IMR-90 (cell line): ENCODE results near the gene SLC22A14. TPM values are rescaled to one million over a fixed set of nuclear protein-coding genes. Genes with fewer than 3 reads are reported as not detected.

ENCODE experiments used
- ATAC-seq: fragments of 200-7000 bp; cut with Tn5 transposase; 2 replicates; pipeline ENCODE4 v1.9.1; 2020; ENCODE audit warnings: low read depth, mild to moderate bottlenecking, moderate library complexity
- BruUV-seq: library from RNA; stranded (reverse); fragments of 400-500 nt; replicated peaks from 2 replicates; lab custom pipeline; 2021; lab: Mats Ljungman, UMichigan
- CTCF ChIA-PET: fragments of 300-600 bp; formaldehyde crosslinking; extraction: SDS; loops from one replicate; lab custom pipeline; 2021; ENCODE audit warnings: antibody characterized with exemption; lab: Yijun Ruan, JAX
- POLR2A ChIA-PET: fragments of 300-600 bp; sonication (Branson Sonifier 250); formaldehyde crosslinking; loops from one replicate; lab custom pipeline; 2022; ENCODE audit warnings: antibody characterized with exemption; ENCODE audit not compliant: unreplicated experiment; lab: Charles Lee
- DNase-seq: peaks from one replicate; pipeline ENCODE4 v3.0.0; 2013
- H2AFZ ChIP-seq: replicated peaks from 2 replicates; pipeline ENCODE3; 2013; ENCODE audit warnings: low read length, mild to moderate bottlenecking; ENCODE audit not compliant: poor library complexity
- H2AK5ac ChIP-seq: 2 replicates; pipeline ENCODE4 v1.6.1; 2013; ENCODE audit warnings: low read depth, low read length, inconsistent platforms
- H2AK9ac ChIP-seq: replicated peaks from 2 replicates; pipeline ENCODE3; 2013; ENCODE audit warnings: mild to moderate bottlenecking, low read depth, low read length, moderate library complexity; ENCODE audit not compliant: poor library complexity
- H2BK120ac ChIP-seq: 2 replicates; pipeline ENCODE4 v1.6.1; 2013; ENCODE audit warnings: low read depth, low read length, inconsistent platforms
- H2BK15ac ChIP-seq: 3 replicates; pipeline ENCODE4 v1.6.1; 2013; ENCODE audit warnings: low read depth, low read length, inconsistent platforms
- H2BK20ac ChIP-seq: 2 replicates; pipeline ENCODE4 v1.6.1; 2013; ENCODE audit warnings: low read depth, mild to moderate bottlenecking, inconsistent platforms, low read length, moderate library complexity
- H2BK5ac ChIP-seq: 2 replicates; pipeline ENCODE4 v1.6.1; 2013; ENCODE audit warnings: mild to moderate bottlenecking, low read depth, low read length, inconsistent platforms; ENCODE audit not compliant: poor library complexity, severe bottlenecking
- H3K14ac ChIP-seq: replicated peaks from 2 replicates; pipeline ENCODE4 v1.6.1; 2013; ENCODE audit warnings: low read depth, low read length, inconsistent platforms
- H3K18ac ChIP-seq: 2 replicates; pipeline ENCODE4 v1.6.1; 2013; ENCODE audit warnings: low read depth, low read length, control low read depth
- H3K23ac ChIP-seq: 2 replicates; pipeline ENCODE4 v1.6.1; 2013; ENCODE audit warnings: low read depth, low read length, inconsistent platforms
- H3K27ac ChIP-seq: 2 replicates; pipeline ENCODE4 v1.5.1; 2013; ENCODE audit warnings: mild to moderate bottlenecking, control low read depth, low read length; ENCODE audit not compliant: insufficient read depth
- H3K27me3 ChIP-seq: 2 replicates; pipeline ENCODE4 v1.6.1; 2013; ENCODE audit warnings: low read length; ENCODE audit not compliant: control insufficient read depth, insufficient read depth
- H3K36me3 ChIP-seq: 2 replicates; pipeline ENCODE4 v1.6.1; 2013; ENCODE audit warnings: low read length, mixed read lengths; ENCODE audit not compliant: control insufficient read depth, insufficient read depth
- H3K4ac ChIP-seq: 2 replicates; pipeline ENCODE4 v1.6.1; 2013; ENCODE audit warnings: low read depth, low read length, inconsistent platforms
- H3K4me1 ChIP-seq: 2 replicates; pipeline ENCODE4 v1.6.1; 2013; ENCODE audit warnings: low read length, mixed read lengths; ENCODE audit not compliant: control insufficient read depth, insufficient read depth
- H3K4me2 ChIP-seq: 2 replicates; pipeline ENCODE4 v1.6.1; 2013; ENCODE audit warnings: low read depth, mild to moderate bottlenecking, control low read depth, low read length, moderate library complexity
- H3K4me3 ChIP-seq: 2 replicates; pipeline ENCODE4 v1.5.1; 2013; ENCODE audit warnings: low read depth, mild to moderate bottlenecking, control low read depth, low read length, moderate library complexity; ENCODE audit not compliant: insufficient read depth
- H3K56ac ChIP-seq: 2 replicates; pipeline ENCODE4 v1.6.1; 2013; ENCODE audit warnings: low read length, inconsistent platforms; ENCODE audit not compliant: insufficient read depth; ENCODE audit errors: extremely low read depth
- H3K79me1 ChIP-seq, 2 experiments: 2 replicates each; pipeline ENCODE4 v1.6.1; 2013; ENCODE audit warnings: low read length in 2 of 2, inconsistent platforms in 1 of 2, low read depth in 1 of 2
- H3K9ac ChIP-seq: 2 replicates; pipeline ENCODE4 v1.6.1; 2013; ENCODE audit warnings: low read depth, low read length, control low read depth
- H3K9me1 ChIP-seq: 2 replicates; pipeline ENCODE4 v1.6.1; 2013; ENCODE audit warnings: low read length, inconsistent platforms; ENCODE audit not compliant: insufficient read depth
- H3K9me3 ChIP-seq: 2 replicates; pipeline ENCODE4 v1.6.1; 2013; ENCODE audit warnings: low read length; ENCODE audit not compliant: control insufficient read depth, insufficient read depth
- H4K20me1 ChIP-seq: 2 replicates; pipeline ENCODE4 v1.6.1; 2013; ENCODE audit warnings: low read length, inconsistent platforms; ENCODE audit not compliant: insufficient read depth
- H4K5ac ChIP-seq: 2 replicates; pipeline ENCODE4 v1.6.1; 2013; ENCODE audit warnings: mild to moderate bottlenecking, low read depth, low read length, control low read depth
- H4K8ac ChIP-seq, 2 experiments: 2 replicates each; pipeline ENCODE4 v1.6.1; 2013; ENCODE audit warnings: low read depth in 2 of 2, low read length in 2 of 2, control low read depth in 1 of 2, inconsistent platforms in 1 of 2
- H4K91ac ChIP-seq: 2 replicates; pipeline ENCODE4 v1.6.1; 2013; ENCODE audit warnings: low read depth, low read length, inconsistent platforms; ENCODE audit not compliant: insufficient read depth
- BHLHE40 ChIP-seq: fragments of 150-350 bp; IDR thresholded peaks from 2 replicates; pipeline ENCODE4 v1.6.1; 2016; ENCODE audit warnings: mild to moderate bottlenecking, low read depth, low read length
- CEBPB ChIP-seq: IDR thresholded peaks from 2 replicates; pipeline ENCODE4 v1.6.1; 2012; ENCODE audit warnings: low read depth, low read length, improper control_type of control experiment
- CHD1 ChIP-seq: IDR thresholded peaks from 2 replicates; pipeline ENCODE4 v1.6.1; 2012; ENCODE audit warnings: low read depth, low read length, improper control_type of control experiment
- FOS ChIP-seq: fragments of 150-350 bp; IDR thresholded peaks from 2 replicates; pipeline ENCODE4 v1.6.1; 2016; ENCODE audit warnings: low read depth, low read length
- MAFK ChIP-seq: IDR thresholded peaks from 2 replicates; pipeline ENCODE4 v1.6.1; 2012; ENCODE audit warnings: low read depth, low read length, improper control_type of control experiment
- MAZ ChIP-seq: IDR thresholded peaks from 2 replicates; pipeline ENCODE4 v1.6.1; 2012; ENCODE audit warnings: low read depth, mild to moderate bottlenecking, low read length, improper control_type of control experiment, moderate library complexity, borderline replicate concordance
- MXI1 ChIP-seq: IDR thresholded peaks from 2 replicates; pipeline ENCODE4 v1.6.1; 2012; ENCODE audit warnings: low read depth, mild to moderate bottlenecking, low read length, moderate library complexity, borderline replicate concordance
- NFE2L2 ChIP-seq: fragments of 150-350 bp; IDR thresholded peaks from 2 replicates; pipeline ENCODE4 v1.6.1; 2016; ENCODE audit warnings: low read depth, mild to moderate bottlenecking, low read length
- POLR2A ChIP-seq: IDR thresholded peaks from 2 replicates; pipeline ENCODE4 v1.6.1; 2012; ENCODE audit warnings: mild to moderate bottlenecking, low read depth, low read length
- RAD21 ChIP-seq: IDR thresholded peaks from 2 replicates; pipeline ENCODE4 v1.6.1; 2012; ENCODE audit warnings: low read length, improper control_type of control experiment
- RCOR1 ChIP-seq: IDR thresholded peaks from 2 replicates; pipeline ENCODE4 v1.6.1; 2012; ENCODE audit warnings: mild to moderate bottlenecking, low read length, improper control_type of control experiment; ENCODE audit not compliant: insufficient replicate concordance
- RFX5 ChIP-seq: IDR thresholded peaks from 2 replicates; pipeline ENCODE4 v1.8.0; 2012; ENCODE audit warnings: low read depth, mild to moderate bottlenecking, low read length, moderate library complexity
- SMC3 ChIP-seq: fragments of 150-350 bp; IDR thresholded peaks from 2 replicates; pipeline ENCODE4 v1.6.1; 2016; ENCODE audit warnings: low read depth, mild to moderate bottlenecking, antibody characterized with exemption, low read length, moderate library complexity
- WGBS, 2 experiments: methylation state at CpG; one replicate each; pipeline versions ENCODE4 v1.1.5 to v1.1.7; 2013; ENCODE audit warnings: missing lambda C conversion rate in 2 of 2; ENCODE audit not compliant: insufficient read length in 1 of 2; ENCODE audit errors: extremely low coverage in 2 of 2; 5-methylcytosine and 5-hydroxymethylcytosine counted together
- dilution Hi-C: fragments of 300-500 bp; cut with HindIII; formaldehyde crosslinking; loops from one replicate; pipeline ENCODE4 v1.14.3; 2018; ENCODE audit warnings: low sequenced_read_pairs; ENCODE audit not compliant: unreplicated experiment
- in situ Hi-C: fragments of 300-500 bp; cut with MboI; formaldehyde crosslinking; loops from 3 replicates; pipeline ENCODE4 v1.14.3; 2019; ENCODE audit warnings: low sequenced_read_pairs, inconsistent platforms, mixed read lengths
- intact Hi-C: fragments of 100-400 bp; cut with micrococcal nuclease; formaldehyde crosslinking; loops from 2 replicates; pipeline ENCODE4 v1.10.0; 2022
- polyA plus RNA-seq, 3 experiments: library from polyadenylated mRNA; depleted of rRNA; stranded (reverse); fragments of >200 nt; gene quantifications; 2 replicates each; pipeline ENCODE4 v1.2.3, GENCODE V29; 2012; ENCODE audit warnings: low replicate concordance in 1 of 3
- total RNA-seq: library from RNA; depleted of rRNA; stranded (reverse); fragments of >200 nt; gene quantifications from 2 replicates; pipeline ENCODE4 v1.2.3, GENCODE V29; 2012
- TF ChIP-seq, protein P1 (sequence below): fragments of 150-350 bp; IDR thresholded peaks from 2 replicates; pipeline ENCODE4 v1.6.1; 2017; ENCODE audit warnings: mild to moderate bottlenecking, antibody characterized with exemption, low read length, low read depth
- TF ChIP-seq, protein P2 (sequence below): conservative IDR thresholded peaks from 2 replicates; pipeline ENCODE4 v1.5.1; 2012; ENCODE audit warnings: mild to moderate bottlenecking, low read depth, low read length, improper control_type of control experiment
- TF ChIP-seq, protein P3 (sequence below): fragments of 150-350 bp; IDR thresholded peaks from 2 replicates; pipeline ENCODE4 v1.6.1; 2016; ENCODE audit warnings: low read depth, mild to moderate bottlenecking, low read length, moderate library complexity, borderline replicate concordance

The SLC22A14 gene
- total and polyA plus RNA-seq, 2 of the 4 experiments (the other 2 are of a cell fraction): under 0.01 to 0.07 TPM

DNA sequence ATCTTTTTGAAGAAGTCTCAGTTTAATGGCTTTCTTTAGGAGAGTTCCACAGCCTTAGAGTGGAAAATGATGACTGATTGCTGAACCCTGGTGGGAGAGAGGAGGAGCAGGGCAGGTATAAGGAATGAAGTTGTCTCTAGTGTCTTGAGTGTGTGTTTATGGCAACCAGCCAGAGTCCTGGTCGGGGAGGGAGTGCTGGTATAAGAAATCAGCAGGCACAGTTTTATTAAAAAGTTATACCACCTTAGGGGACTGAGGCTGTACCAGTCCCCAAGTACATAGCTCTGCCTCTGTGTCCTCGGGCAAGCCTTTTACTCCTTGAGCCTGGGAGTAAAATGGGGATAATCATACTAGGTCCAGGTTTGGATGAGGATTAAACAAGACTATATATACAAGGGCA is 29.8 kb downstream of the SLC22A14 start:
- Histone ChIP-seq H3K4me2 (no peak overlapping the region), H3K36me3 (no peaks in the 10 kb centered on the region), H3K9me3 (no peaks in the 10 kb centered on the region), H4K20me1 (no peaks in the 10 kb centered on the region), H3K18ac (no peak overlapping the region), H3K27ac (no peak overlapping the region), H3K9me1 (no peaks in the 10 kb centered on the region), H3K4ac (no peak overlapping the region), H3K79me1 (no peaks in the 10 kb centered on the region), H3K4me1 (no peaks in the 10 kb centered on the region), H2BK15ac (no peak overlapping the region), H3K14ac (no peak overlapping the region), H2AK9ac (no peak overlapping the region), H3K4me3 (no peak overlapping the region), H4K8ac (no peak overlapping the region), H2BK5ac (no peak overlapping the region), H3K9ac (no peak overlapping the region), H2AFZ (no peak overlapping the region), H3K27me3 (peaks cover 31% of the 10 kb centered on the region), H2BK20ac (no peak overlapping the region), H3K56ac (no peak overlapping the region), H2BK120ac (no peak overlapping the region), H4K91ac (no peak overlapping the region), H2AK5ac (no peak overlapping the region), H4K5ac (no peak overlapping the region), H3K23ac (no peak overlapping the region)
- intact Hi-C loops (no loop called here), dilution Hi-C loops (no loop called here), in situ Hi-C loops (no loop called here)
- ATAC-seq (no peak), DNase-seq (no peak)
- ChIA-PET POLR2A (no interaction called here), CTCF (no interaction called here)
- BruUV-seq: no TSS peak
- no peak for TF ChIP-seq RFX5
- no peak for TF ChIP-seq CHD1
- no peak for TF ChIP-seq MAFK
- TF ChIP-seq MXI1: no peak
- no peak for TF ChIP-seq RAD21
- TF ChIP-seq, protein P1, sequence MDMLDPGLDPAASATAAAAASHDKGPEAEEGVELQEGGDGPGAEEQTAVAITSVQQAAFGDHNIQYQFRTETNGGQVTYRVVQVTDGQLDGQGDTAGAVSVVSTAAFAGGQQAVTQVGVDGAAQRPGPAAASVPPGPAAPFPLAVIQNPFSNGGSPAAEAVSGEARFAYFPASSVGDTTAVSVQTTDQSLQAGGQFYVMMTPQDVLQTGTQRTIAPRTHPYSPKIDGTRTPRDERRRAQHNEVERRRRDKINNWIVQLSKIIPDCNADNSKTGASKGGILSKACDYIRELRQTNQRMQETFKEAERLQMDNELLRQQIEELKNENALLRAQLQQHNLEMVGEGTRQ: no peak
- TF ChIP-seq, protein P2, sequence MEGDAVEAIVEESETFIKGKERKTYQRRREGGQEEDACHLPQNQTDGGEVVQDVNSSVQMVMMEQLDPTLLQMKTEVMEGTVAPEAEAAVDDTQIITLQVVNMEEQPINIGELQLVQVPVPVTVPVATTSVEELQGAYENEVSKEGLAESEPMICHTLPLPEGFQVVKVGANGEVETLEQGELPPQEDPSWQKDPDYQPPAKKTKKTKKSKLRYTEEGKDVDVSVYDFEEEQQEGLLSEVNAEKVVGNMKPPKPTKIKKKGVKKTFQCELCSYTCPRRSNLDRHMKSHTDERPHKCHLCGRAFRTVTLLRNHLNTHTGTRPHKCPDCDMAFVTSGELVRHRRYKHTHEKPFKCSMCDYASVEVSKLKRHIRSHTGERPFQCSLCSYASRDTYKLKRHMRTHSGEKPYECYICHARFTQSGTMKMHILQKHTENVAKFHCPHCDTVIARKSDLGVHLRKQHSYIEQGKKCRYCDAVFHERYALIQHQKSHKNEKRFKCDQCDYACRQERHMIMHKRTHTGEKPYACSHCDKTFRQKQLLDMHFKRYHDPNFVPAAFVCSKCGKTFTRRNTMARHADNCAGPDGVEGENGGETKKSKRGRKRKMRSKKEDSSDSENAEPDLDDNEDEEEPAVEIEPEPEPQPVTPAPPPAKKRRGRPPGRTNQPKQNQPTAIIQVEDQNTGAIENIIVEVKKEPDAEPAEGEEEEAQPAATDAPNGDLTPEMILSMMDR: no peak
- TF ChIP-seq NFE2L2: no peak
- no peak for TF ChIP-seq FOS
- TF ChIP-seq SMC3: no peak
- no peak for TF ChIP-seq BHLHE40
- TF ChIP-seq, protein P3, sequence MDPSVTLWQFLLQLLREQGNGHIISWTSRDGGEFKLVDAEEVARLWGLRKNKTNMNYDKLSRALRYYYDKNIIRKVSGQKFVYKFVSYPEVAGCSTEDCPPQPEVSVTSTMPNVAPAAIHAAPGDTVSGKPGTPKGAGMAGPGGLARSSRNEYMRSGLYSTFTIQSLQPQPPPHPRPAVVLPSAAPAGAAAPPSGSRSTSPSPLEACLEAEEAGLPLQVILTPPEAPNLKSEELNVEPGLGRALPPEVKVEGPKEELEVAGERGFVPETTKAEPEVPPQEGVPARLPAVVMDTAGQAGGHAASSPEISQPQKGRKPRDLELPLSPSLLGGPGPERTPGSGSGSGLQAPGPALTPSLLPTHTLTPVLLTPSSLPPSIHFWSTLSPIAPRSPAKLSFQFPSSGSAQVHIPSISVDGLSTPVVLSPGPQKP: no peak
- no peak for TF ChIP-seq MAZ
- no peak for TF ChIP-seq POLR2A
- no peak for TF ChIP-seq CEBPB
- TF ChIP-seq RCOR1: no peak
- WGBS, 2 experiments: no CpG with 5 or more reads among the region's 2 CpGs
